IPS-18c (cell line): ENCODE data around the gene CD209.

Source experiments
- H3K4me3 ChIP-seq: 2 replicates; pipeline ENCODE4 v1.7.0; 2013; ENCODE audit warnings: low read depth, mild to moderate bottlenecking, low read length, moderate library complexity; ENCODE audit not compliant: insufficient read depth
- H3K9me3 ChIP-seq: one replicate; pipeline ENCODE4 v1.6.1; 2013; ENCODE audit warnings: mild to moderate bottlenecking, low read length, moderate library complexity; ENCODE audit not compliant: control insufficient read depth, insufficient read depth

Gene CD209

DNA sequence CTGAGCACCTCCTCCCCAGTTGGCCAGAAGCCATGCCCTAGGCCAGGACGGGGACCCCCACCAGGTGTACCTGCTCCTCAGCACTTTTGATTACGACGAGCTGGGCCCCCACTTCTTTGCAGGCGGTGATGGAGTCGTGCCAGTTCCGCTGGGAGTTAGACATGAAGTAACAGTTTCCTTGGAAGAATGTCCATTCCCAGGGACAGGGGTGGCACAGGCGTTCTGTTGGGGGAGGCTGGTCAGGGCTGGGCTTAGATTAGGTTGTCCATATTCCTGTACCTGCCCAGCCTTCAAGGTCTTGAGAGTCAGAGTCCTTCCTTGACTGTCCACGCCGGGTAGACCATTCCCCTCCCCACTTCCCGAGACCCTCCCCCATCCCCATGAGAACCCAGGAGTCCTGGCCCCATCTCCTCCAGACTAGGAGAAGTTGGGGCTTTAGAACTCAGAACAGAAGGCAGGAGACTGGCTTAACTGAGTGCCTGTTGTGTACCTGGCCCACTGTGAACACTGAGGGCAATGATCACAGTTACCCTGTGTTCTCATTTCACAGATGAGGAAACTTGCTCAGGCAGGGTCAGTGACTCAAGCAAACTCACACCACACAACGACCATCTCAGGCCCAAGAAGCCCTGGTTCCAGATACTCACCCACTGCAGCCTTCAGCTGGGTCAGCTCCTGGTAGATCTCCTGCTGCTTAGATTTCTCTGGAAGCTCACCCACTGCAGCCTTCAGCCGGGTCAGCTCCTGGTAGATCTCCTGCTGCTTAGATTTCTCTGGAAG is 2.3 kb downstream of the CD209 start:
- Histone ChIP-seq H3K9me3 (peaks cover 2% of the 10 kb centered on the region), H3K4me3 (no peak overlapping the region)

DNA sequence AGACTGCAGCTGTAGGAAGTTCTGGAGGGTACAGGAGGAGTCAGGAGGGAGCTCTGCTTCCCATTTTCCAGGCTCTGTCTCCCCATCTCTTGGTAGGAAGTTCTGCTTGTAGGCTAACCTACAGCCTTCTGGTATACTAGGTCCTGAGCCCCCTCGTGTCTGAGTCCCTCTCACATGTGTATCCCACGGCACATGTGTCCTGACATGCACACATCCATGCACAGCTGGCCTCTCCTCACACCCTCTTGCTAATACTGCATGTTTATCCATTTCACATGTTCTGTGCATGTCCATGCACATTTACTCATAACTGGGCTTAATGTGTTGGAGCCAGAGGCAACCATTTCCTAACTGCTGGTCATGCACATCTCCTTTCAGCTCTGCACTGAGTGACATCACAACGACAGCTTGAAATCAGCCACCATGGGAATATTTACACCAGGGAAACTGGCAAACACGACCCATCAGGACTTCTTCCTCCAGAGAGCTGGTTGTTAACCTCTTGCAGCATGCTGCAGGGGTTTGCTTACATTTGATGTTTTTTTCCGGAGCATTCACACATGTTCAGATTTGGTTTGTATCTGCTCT is 3.0 kb downstream of the CD209 start:
- Histone ChIP-seq H3K4me3 (no peak overlapping the region), H3K9me3 (peaks cover 2% of the 10 kb centered on the region)

DNA sequence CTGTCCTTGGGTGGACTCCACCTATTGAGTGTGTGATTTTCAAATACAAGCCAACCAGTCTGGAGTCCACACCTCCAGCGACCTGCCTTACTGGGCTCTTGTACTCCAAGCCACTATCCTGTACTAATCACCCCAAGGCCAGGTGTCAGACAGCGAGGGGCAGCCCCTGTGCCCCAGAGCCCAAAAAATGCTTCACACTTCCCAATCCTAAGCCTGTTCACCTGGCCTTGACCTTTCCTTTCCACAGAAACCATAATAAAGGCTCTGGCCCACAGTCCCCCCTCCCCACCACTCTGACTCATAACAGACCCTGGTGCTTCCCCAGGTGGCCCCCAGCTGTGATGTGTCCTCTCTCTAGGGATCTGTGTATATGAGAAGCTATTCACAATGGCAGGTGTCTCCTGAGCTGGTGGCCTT is 3.9 kb downstream of the CD209 start:
- Histone ChIP-seq H3K9me3 (peaks cover 2% of the 10 kb centered on the region), H3K4me3 (no peak overlapping the region)

DNA sequence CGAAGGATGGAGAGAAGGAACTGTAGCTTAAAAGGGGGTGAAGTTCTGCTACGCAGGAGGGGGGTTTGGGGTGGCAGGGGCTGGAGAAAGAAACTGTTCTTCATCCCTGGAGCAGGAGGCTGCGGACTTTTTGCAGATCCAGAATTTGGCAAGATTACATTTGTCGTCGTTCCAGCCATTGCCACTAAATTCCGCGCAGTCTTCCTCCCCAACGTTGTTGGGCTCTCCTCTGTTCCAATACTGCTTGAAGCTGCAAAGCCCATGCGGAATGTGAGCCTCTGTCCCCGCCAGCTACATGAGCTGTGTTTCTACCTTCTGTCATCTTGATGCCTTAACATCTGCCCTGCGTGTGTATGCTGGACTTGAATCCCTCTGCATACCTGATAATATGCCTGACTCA is 4.3 kb downstream of the CD209 start:
- Histone ChIP-seq H3K9me3 (peaks cover 2% of the 10 kb centered on the region), H3K4me3 (no peak overlapping the region)

DNA sequence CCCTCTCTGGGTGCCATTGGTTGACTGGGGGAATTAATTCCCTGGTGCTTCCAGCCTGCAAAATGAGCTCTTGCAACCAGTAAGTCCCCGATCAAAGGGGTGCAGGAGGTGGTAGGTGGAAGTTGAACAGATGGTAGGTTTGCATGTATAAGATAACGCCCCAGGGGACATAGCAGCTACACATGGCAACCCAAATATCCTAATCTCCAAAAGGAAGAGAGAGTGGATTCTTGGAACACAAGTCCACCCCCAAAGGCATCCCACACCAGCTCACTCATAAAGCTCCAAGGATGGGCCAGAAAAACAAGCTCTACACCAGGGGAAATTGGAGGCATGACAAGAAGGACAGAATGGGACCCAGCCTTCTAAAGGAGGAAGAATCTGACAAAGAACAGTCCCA is 4.8 kb downstream of the CD209 start:
- Histone ChIP-seq H3K9me3 (peaks cover 2% of the 10 kb centered on the region), H3K4me3 (no peak overlapping the region)

GRCh38 chr19:7740682-7741054 is 6.7 kb downstream of the CD209 start:
- Histone ChIP-seq H3K4me3 (no peak overlapping the region), H3K9me3 (peaks cover 2% of the 10 kb centered on the region)

DNA sequence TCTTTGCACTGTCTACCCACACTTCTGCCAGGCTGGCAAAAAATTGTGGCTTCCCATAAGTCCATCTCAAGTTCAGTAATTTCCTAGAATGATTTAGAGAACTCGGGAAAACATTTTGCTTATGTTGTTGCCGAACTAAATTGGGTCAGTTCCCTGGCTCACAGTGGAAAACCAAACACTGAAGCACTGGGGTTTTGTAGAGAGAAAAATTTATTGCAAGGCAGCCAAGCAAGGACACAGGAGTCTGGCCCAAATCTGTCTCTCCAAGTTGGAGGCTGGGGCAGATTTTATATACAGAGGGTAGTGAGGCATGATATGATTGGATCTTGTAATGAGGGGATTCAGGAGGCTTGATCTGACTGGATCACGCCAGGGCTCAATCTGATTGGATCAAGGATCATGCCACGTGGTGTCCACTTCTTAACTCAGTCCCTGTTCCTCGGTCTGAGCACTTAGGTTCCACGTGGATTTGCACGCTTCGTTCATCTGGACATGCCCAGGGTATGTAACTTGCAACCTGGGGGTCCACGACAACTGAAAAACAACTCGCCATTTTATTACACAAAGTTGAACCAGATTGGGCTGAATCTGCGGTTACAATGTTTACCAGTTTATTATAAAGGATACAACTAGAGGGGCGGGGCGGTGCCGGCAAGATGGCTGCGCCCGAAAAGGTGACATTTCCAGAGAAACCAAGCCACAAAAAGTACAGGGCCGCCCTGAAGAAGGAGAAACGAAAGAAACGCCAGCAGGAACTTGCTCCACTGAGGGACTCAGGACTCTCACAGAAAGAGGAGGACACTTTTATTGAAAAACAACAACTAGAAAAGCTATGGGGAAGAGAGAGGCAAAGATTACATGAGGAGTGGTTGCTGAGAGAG is 7.3 kb downstream of the CD209 start:
- Histone ChIP-seq H3K9me3 (peaks cover 2% of the 10 kb centered on the region), H3K4me3 (no peak overlapping the region)

GRCh38 chr19:7739211-7739755 is 8.1 kb downstream of the CD209 start:
- Histone ChIP-seq H3K4me3 (no peak overlapping the region), H3K9me3 (peaks cover 2% of the 10 kb centered on the region)

- no peak overlapping the region for H3K4me3 ChIP-seq
- H3K9me3 ChIP-seq, result peaks cover 2% of the 10 kb centered on the region
Observed at GRCh38 chr19:7738023-7738422, 9.3 kb downstream of the CD209 start.

DNA sequence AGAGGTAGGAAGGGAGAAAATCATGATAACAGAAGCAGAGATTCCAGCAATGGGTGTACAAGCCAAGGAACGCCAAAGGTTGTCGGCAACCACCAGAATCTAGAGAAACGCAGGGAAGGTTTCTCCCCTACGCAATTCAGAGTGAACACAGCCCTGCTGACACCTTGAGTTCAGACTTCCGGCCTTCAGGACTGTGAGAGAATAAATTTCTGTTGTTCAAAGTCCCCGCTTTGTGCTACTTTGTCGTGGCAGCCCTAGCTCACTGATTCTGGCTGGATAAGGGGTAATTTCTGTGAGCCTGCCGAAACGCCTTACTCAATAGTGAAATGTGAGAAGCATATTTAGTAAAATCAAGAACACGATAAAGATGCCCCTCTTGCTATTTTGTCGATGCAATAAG is 10.1 kb downstream of the CD209 start:
- H3K9me3 ChIP-seq, result peaks cover 2% of the 10 kb centered on the region
- no peak overlapping the region for H3K4me3 ChIP-seq

- H3K9me3 ChIP-seq, result peaks cover 2% of the 10 kb centered on the region
Observed at GRCh38 chr19:7736148-7736547, 11.2 kb downstream of the CD209 start.

DNA sequence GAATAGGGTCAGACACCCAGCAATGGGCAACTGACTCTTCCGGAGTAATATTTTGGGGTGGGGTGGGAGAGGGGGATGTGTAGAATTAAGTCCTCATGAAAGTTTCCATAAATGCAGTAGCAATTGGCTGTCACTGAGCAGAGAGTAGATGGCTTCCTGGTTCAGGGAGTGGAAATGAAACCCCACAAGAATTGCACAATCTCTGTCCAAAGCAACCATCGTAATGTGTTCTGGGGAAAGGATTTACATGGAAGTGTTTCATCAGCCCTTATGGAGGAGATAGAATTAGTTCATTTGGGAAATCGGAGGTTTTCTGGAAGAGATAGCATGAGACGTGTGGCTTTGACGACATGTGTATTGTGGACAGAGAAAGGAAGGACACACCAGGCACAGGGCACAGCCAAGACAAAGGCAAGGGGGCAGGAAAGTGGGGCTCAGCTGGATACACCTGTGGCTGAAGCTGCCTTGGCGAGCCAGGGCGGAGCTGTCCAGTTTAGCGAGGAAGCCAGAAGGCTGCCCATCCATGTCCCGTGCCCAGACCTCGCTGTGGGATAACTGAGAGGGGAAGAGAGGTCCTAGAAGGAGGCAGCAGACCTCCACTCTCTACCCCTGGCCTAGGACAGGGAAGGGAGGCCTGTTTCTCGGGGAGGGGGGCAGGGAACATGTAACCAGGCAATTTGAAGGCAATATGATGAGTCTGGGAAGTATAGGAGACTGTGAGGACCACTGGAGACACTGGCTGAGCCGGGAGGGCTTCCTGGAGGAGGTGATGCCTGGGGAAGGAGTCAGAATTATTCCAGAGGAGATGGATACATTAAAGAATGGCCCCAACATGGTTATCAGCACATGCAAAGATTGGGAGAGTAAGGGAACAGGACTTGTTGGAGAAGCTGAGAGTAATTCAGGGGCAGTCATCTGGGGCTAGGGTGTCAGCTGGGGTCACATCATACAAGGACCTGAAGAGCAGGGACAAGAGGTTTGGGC is 12.8 kb downstream of the CD209 start:
- Histone ChIP-seq H3K9me3 (no peaks in the 10 kb centered on the region), H3K4me3 (no peak overlapping the region)

More at GRCh38 chr19:7736148-7736547, 11.2 kb downstream of the CD209 start:
- no peak overlapping the region for H3K4me3 ChIP-seq

DNA sequence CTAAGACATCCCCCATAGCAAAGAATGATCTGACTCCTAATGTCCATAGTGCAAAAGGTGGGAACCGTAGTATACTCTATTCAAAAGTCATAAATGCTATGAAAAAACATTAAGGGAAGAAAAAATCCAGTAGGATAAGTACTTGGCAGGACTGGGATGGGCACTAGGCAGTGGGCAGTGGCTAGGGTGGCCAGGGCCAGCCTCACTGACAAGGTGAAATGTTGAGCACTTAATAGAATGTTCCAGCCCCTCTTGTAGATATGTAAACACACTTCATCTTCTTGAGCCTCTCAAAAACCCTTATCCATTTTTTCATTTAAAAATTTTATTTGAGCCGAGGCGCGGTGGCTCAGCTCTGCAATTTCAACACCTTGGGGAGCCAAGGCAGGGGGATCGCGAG is 14.0 kb downstream of the CD209 start:
- Histone ChIP-seq H3K9me3 (no peaks in the 10 kb centered on the region), H3K4me3 (no peak overlapping the region)

GRCh38 chr19:7732045-7732444 is 15.3 kb downstream of the CD209 start, which contains the start of gene CLEC4G:
TSS of gene CLEC4G (minus strand) at chr19:7732110. CDS start at chr19:7732102, 8 bp downstream.
- no peak within 1 kb of the TSS for H3K4me3 ChIP-seq
- no peaks in the 10 kb centered on the region for H3K9me3 ChIP-seq

- Histone ChIP-seq H3K4me3 (no peak overlapping the region), H3K9me3 (no peaks in the 10 kb centered on the region)
Observed at GRCh38 chr19:7731615-7732014, 15.7 kb downstream of the CD209 start.

GRCh38 chr19:7731218-7731595 is 16.1 kb downstream of the CD209 start:
- H3K9me3 ChIP-seq, result no peaks in the 10 kb centered on the region
- H3K4me3 ChIP-seq, result no peak overlapping the region
